NCI-H2029 treated with DMSO at 0.1 percent for 48 hours (cell line): Measurements from ENCODE around the gene FEV.

ENCODE experiments used
- DNase-seq: peaks from one replicate; lab custom pipeline; 2025; lab: John Stamatoyannopoulos, UW

FEV gene

GRCh38 chr2:219017201-219017931 lies 32.4 kb upstream of the FEV start:
- DNase-seq, result no peak

GRCh38 chr2:219016721-219017120 lies 31.7 kb upstream of the FEV start:
- no peak for DNase-seq

- no peak for DNase-seq
Observed at GRCh38 chr2:219010873-219011272, 25.9 kb upstream of the FEV start.

- no peak for DNase-seq
Observed at GRCh38 chr2:219010162-219010756, 25.3 kb upstream of the FEV start.

GRCh38 chr2:219009294-219009693 lies 24.3 kb upstream of the FEV start:
- DNase-seq, result no peak

- DNase-seq, result no peak
Observed at GRCh38 chr2:219003979-219004378, 19.0 kb upstream of the FEV start.

- no peak for DNase-seq
Observed at GRCh38 chr2:219003267-219003634, 18.3 kb upstream of the FEV start.

GRCh38 chr2:219002395-219003266 lies 17.6 kb upstream of the FEV start:
- peak; percentile 45 for DNase-seq

GRCh38 chr2:219001577-219002394 lies 16.8 kb upstream of the FEV start:
- DNase-seq, result peak; percentile 95

- no peak for DNase-seq
Observed at GRCh38 chr2:219001100-219001576, 16.2 kb upstream of the FEV start.

- peak; percentile 62 for DNase-seq
Observed at GRCh38 chr2:219000569-219000960, 15.6 kb upstream of the FEV start.

GRCh38 chr2:218999881-219000568 lies 15.0 kb upstream of the FEV start:
- peak; percentile 81 for DNase-seq

GRCh38 chr2:218999021-218999880 lies 14.3 kb upstream of the FEV start:
- no peak for DNase-seq

- DNase-seq, result peak; percentile 42
Observed at GRCh38 chr2:218998414-218999002, 13.5 kb upstream of the FEV start.

GRCh38 chr2:218997731-218998130 lies 12.7 kb upstream of the FEV start:
- DNase-seq, result peak; percentile 44

- peak; percentile 62 for DNase-seq
Observed at GRCh38 chr2:218996937-218997336, 12.0 kb upstream of the FEV start.

GRCh38 chr2:218995972-218996711 lies 11.2 kb upstream of the FEV start:
- peak; percentile 49 for DNase-seq

GRCh38 chr2:218995561-218995960 lies 10.6 kb upstream of the FEV start:
- DNase-seq, result no peak
